ENCODE data around the gene CHRNA9. TPM values are rescaled to one million over a fixed set of nuclear protein-coding genes. Genes with fewer than 3 reads are reported as not detected.
A peak's percentile ranks its signal among the peaks of the same experiment; 100 is the strongest.
"Not testable (repeated sequence)": the region's sequence is repeated elsewhere in the genome, so short reads cannot be mapped to it uniquely, and the experiment has no call there.

Gene CHRNA9
- total RNA-seq (under 1 TPM; 0.55 to 0.73 TPM), polyA plus RNA-seq (under 1 TPM in 1 of 3 donors, not detected in 2; 0.39 TPM), total RNA-seq (0 to 0.57 (median 0.16) reads per million in 6 experiments)

- Mint-ChIP-seq H3K27me3 (peaks cover 0 to 4% (median 0%) of the 10 kb centered on the region in 5 donors), H3K27ac (no peak within 1 kb of the TSS), H3K9me3 (no peaks in the 10 kb centered on the region), H3K4me1 (no peaks in the 10 kb centered on the region), H3K4me3 (no peak within 1 kb of the TSS), H3K36me3 (peaks cover 0 to 4% (median 0%) of the 10 kb centered on the region in 3 donors)
- POLR2A ChIA-PET: no interaction called here
- DNase-seq (no peak), ATAC-seq (no peak)
Observed at GRCh38 chr4:40334591-40335524, at the start of gene CHRNA9. Gene CHRNA9, plus strand, starts transcription at chr4:40335333. Its CDS starts 135 bp downstream, at chr4:40335468.

- H3K9me3 Mint-ChIP-seq: peaks cover 0 to 6% (median 0%) of the 10 kb centered on the region in 9 donors
- H3K36me3 Mint-ChIP-seq: peaks cover 0 to 7% (median 6%) of the 10 kb centered on the region in 3 donors
- no peaks in the 10 kb centered on the region for H3K27me3 Mint-ChIP-seq
- H3K4me3 Mint-ChIP-seq: peak overlapping the region in 1 of 10 donors; percentile 19
- POLR2A ChIA-PET: interaction anchor here (0.7 to 5.5 kb wide), 6 partner anchors 9 to 38 kb away, joined by 3 to 40 read pairs (median 4); no protein-coding TSS in a partner anchor
- ATAC-seq (no peak), DNase-seq (no peak)
- peak overlapping the region; percentile 73 to 98 (median 90) for H3K27ac Mint-ChIP-seq
- H3K4me1 Mint-ChIP-seq: peaks cover 42 to 97% (median 89%) of the 10 kb centered on the region in 4 donors
Observed at GRCh38 chr4:40285692-40286091, 49.4 kb upstream of the CHRNA9 start.

DNA sequence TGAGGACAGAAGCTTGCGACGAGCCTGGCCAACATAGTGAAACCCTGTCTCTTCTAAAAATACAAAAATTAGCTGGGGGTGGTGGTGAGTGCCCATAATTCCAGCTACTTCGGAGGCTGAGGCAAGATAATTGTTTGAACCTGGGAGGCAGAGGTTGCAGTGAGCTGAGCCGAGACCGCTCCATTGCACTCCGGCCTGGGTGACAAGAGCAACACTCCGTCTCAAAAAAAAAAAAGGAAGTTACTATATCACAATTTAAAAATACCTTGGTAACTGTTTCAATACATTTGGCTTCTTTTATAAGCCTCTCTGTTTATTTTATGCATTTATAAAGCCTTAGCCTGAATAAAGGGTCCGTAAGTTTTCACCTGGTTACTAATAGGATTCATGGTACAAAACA lies 46.6 kb upstream of the CHRNA9 start:
- ATAC-seq (no peak), DNase-seq (no peak)
- no peaks in the 10 kb centered on the region for H3K36me3 Mint-ChIP-seq
- H3K27me3 Mint-ChIP-seq: no peaks in the 10 kb centered on the region
- H3K27ac Mint-ChIP-seq: peak overlapping the region; percentile 82 to 97 (median 94)
- POLR2A ChIA-PET: interaction anchor here (0.8 to 4.8 kb wide), 7 partner anchors 12 to 91 kb away, joined by 3 to 29 read pairs (median 8); partner anchors contain the start of gene RHOH
- peaks cover 0 to 1% (median 0%) of the 10 kb centered on the region in 9 donors for H3K9me3 Mint-ChIP-seq
- peak overlapping the region in 7 of 10 donors; percentile 28 to 90 (median 64) for H3K4me3 Mint-ChIP-seq
- H3K4me1 Mint-ChIP-seq: peaks cover 46 to 94% (median 85%) of the 10 kb centered on the region in 4 donors

- Mint-ChIP-seq H3K27ac (peak overlapping the region; percentile 82 to 97 (median 94)), H3K27me3 (no peaks in the 10 kb centered on the region), H3K4me1 (peaks cover 36 to 85% (median 76%) of the 10 kb centered on the region in 4 donors), H3K36me3 (no peaks in the 10 kb centered on the region), H3K4me3 (peak overlapping the region; percentile 26 to 90 (median 69)), H3K9me3 (peaks cover 0 to 2% (median 0%) of the 10 kb centered on the region in 9 donors)
- POLR2A ChIA-PET: interaction anchor here (0.8 to 4.8 kb wide), 16 partner anchors 9 to 92 kb away, joined by 3 to 29 read pairs (median 4); partner anchors contain the start of gene RHOH
- ATAC-seq (peak; percentile 85 to 95), DNase-seq (peak in 5 of 10 donors; percentile 24 to 60 (median 58))
Observed at GRCh38 chr4:40289366-40290188, 45.6 kb upstream of the CHRNA9 start.

DNA sequence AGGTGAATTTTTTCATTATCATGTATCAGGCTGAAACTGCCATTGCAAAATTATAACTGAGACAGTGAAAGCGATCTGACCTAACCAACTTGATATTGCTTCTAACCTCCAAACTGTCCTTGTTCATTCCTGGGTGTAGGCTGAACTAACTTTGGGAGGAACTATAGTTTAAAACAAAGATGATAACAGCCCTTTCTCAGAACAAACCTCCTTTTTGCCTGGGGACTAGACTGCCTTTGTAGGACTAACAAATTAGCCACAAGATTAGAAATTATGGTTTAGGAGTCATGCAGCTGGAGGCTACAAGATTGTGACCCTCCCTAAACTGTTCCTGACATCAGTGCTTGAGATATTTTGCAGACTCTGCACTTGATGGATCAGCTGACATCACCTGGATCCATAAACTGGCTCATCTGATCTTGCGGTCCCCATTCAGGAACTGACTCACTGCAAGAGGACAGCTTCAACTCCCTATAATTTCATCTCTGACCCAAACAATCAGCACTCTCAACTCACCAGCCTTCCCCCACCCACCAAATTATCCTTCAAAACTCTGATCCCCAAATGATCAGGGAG lies 44.4 kb upstream of the CHRNA9 start:
- H3K27me3 Mint-ChIP-seq, H3K36me3 Mint-ChIP-seq, ATAC-seq, H3K9me3 Mint-ChIP-seq, DNase-seq: not testable (repeated sequence)
- H3K4me3 Mint-ChIP-seq: peak overlapping the region in 8 of 10 donors; percentile 15 to 90 (median 66)
- peak overlapping the region; percentile 82 to 97 (median 94) for H3K27ac Mint-ChIP-seq
- peaks cover 35 to 76% (median 67%) of the 10 kb centered on the region in 4 donors for H3K4me1 Mint-ChIP-seq
- POLR2A ChIA-PET: interaction anchor here (0.6 to 4.8 kb wide), 12 partner anchors 7 to 94 kb away, joined by 3 to 29 read pairs (median 4); partner anchors contain the start of gene RHOH

DNA sequence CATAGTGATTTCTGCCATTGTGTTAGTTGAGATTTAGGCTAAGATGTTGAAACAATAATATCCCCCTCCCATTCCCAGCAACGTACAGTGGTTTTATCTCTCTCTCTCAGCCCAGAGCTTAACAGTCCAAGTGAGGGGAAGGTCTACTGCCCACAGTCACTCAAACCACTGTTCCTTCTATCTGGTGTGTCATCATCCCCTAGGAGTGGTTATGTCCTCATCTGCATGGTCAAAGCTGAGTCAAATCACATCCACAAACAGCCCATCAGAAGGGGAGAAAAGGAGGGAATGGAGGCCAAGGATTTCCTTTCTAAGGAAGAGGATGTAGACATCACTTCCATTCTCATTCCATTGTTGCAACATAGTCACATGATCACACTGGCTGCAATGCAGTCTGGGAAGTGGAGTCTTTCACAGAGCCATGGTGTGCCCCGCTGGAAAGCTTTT lies 42.8 kb upstream of the CHRNA9 start:
- ATAC-seq (no peak), DNase-seq (no peak)
- H3K27me3 Mint-ChIP-seq: no peaks in the 10 kb centered on the region
- peaks cover 0 to 2% (median 0%) of the 10 kb centered on the region in 9 donors for H3K9me3 Mint-ChIP-seq
- no peaks in the 10 kb centered on the region for H3K36me3 Mint-ChIP-seq
- H3K4me1 Mint-ChIP-seq: peaks cover 33 to 65% (median 62%) of the 10 kb centered on the region in 4 donors
- H3K27ac Mint-ChIP-seq: peak overlapping the region in 6 of 10 donors; percentile 36 to 86 (median 80)
- POLR2A ChIA-PET: interaction anchor here (1.5 to 4.8 kb wide), 6 partner anchors 9 to 37 kb away, joined by 3 to 25 read pairs (median 6); no protein-coding TSS in a partner anchor
- peak overlapping the region in 2 of 10 donors; percentile 8 to 26 for H3K4me3 Mint-ChIP-seq

GRCh38 chr4:40294339-40294738 lies 40.8 kb upstream of the CHRNA9 start:
- H3K36me3 Mint-ChIP-seq: no peaks in the 10 kb centered on the region
- H3K27me3 Mint-ChIP-seq: no peaks in the 10 kb centered on the region
- H3K4me1 Mint-ChIP-seq: peaks cover 36 to 65% (median 61%) of the 10 kb centered on the region in 4 donors
- POLR2A ChIA-PET: interaction anchor here (1.1 to 1.2 kb wide), 2 partner anchors 14 to 18 kb away, joined by 3 to 5 read pairs; no protein-coding TSS in a partner anchor
- ATAC-seq: no peak
- DNase-seq: no peak
- no peak overlapping the region for H3K27ac Mint-ChIP-seq
- peaks cover 0 to 2% (median 0%) of the 10 kb centered on the region in 9 donors for H3K9me3 Mint-ChIP-seq
- H3K4me3 Mint-ChIP-seq: no peak overlapping the region

GRCh38 chr4:40295030-40295429 lies 40.1 kb upstream of the CHRNA9 start:
- not testable (repeated sequence) for H3K9me3 Mint-ChIP-seq, H3K27ac Mint-ChIP-seq, H3K36me3 Mint-ChIP-seq, ATAC-seq, H3K4me3 Mint-ChIP-seq, DNase-seq, H3K27me3 Mint-ChIP-seq
- peaks cover 29 to 64% (median 61%) of the 10 kb centered on the region in 4 donors for H3K4me1 Mint-ChIP-seq
- POLR2A ChIA-PET: interaction anchor here (1.0 to 1.2 kb wide), 2 partner anchors 13 to 35 kb away, joined by 4 to 5 read pairs; no protein-coding TSS in a partner anchor

GRCh38 chr4:40295572-40295971 lies 39.6 kb upstream of the CHRNA9 start:
- no peaks in the 10 kb centered on the region for H3K27me3 Mint-ChIP-seq
- POLR2A ChIA-PET: interaction anchor here (1.0 to 1.1 kb wide), 2 partner anchors 16 to 36 kb away, joined by 3 to 4 read pairs; no protein-coding TSS in a partner anchor
- H3K36me3 Mint-ChIP-seq: no peaks in the 10 kb centered on the region
- DNase-seq (no peak), ATAC-seq (no peak)
- H3K4me3 Mint-ChIP-seq: no peak overlapping the region
- peaks cover 0 to 2% (median 0%) of the 10 kb centered on the region in 9 donors for H3K9me3 Mint-ChIP-seq
- H3K27ac Mint-ChIP-seq: no peak overlapping the region
- H3K4me1 Mint-ChIP-seq: peaks cover 28 to 64% (median 61%) of the 10 kb centered on the region in 4 donors

GRCh38 chr4:40299126-40299525 lies 36.0 kb upstream of the CHRNA9 start:
- Mint-ChIP-seq H3K27ac (peak overlapping the region in 9 of 10 donors; percentile 56 to 100 (median 97)), H3K4me3 (peak overlapping the region in 1 of 10 donors; percentile 83), H3K4me1 (peaks cover 26 to 67% (median 61%) of the 10 kb centered on the region in 4 donors), H3K27me3 (no peaks in the 10 kb centered on the region), H3K9me3 (peaks cover 0 to 10% (median 1%) of the 10 kb centered on the region in 9 donors), H3K36me3 (no peaks in the 10 kb centered on the region)
- no peak for ATAC-seq
- POLR2A ChIA-PET: interaction anchor here (0.8 to 4.4 kb wide), 7 partner anchors 9 to 102 kb away, joined by 3 to 61 read pairs (median 6); partner anchors contain the start of gene RHOH
- no peak for DNase-seq

DNA sequence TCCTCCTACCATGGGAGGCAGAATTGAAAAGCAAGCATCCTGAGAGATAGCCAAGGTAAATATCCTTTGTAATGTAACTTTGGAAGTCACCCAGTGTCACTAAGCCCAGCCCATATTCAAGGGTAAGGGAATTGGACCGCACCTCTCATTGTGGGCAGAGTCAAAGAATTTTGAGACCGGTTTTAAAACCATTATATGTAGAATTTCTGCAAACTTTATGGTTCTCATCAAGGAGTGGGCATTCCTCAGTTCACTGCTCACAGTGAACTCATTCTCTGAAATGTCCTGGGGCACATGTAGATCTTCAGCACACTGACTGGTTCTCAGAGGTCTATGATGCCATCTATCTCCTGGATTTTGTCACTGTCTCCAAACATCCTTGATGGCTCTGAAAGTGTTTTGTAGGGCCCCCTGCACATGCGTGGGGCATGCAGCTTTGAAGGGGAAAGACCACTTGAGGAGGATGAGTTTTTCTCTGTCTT lies 35.3 kb upstream of the CHRNA9 start:
- POLR2A ChIA-PET: interaction anchor here (0.8 to 4.4 kb wide), 22 partner anchors 10 to 681 kb away, joined by 3 to 61 read pairs (median 6); partner anchors contain the start of gene RHOH
- peak overlapping the region; percentile 12 to 83 (median 54) for H3K4me3 Mint-ChIP-seq
- H3K27me3 Mint-ChIP-seq: no peaks in the 10 kb centered on the region
- peaks cover 0 to 2% (median 0%) of the 10 kb centered on the region in 3 donors for H3K36me3 Mint-ChIP-seq
- H3K9me3 Mint-ChIP-seq: peaks cover 0 to 10% (median 2%) of the 10 kb centered on the region in 9 donors
- peaks cover 28 to 72% (median 68%) of the 10 kb centered on the region in 4 donors for H3K4me1 Mint-ChIP-seq
- ATAC-seq (no peak), DNase-seq (no peak)
- peak overlapping the region; percentile 82 to 100 (median 98) for H3K27ac Mint-ChIP-seq

Measured in naive thymus-derived CD8-positive, alpha-beta T cell (primary cell).